Measurements from ENCODE around the gene SRPK1. TPM values are rescaled to one million over a fixed set of nuclear protein-coding genes. Genes with fewer than 3 reads are reported as not detected.

Gene SRPK1
- polyA plus RNA-seq, 1 donor: 50.9 TPM

- H3K9me3 ChIP-seq (ENCODE audit: control insufficient read depth, low read depth, low read length): no peaks in the 10 kb centered on the region
- no peak for DNase-seq
- no peak overlapping the region for H3K4me3 ChIP-seq (ENCODE audit: low read length)
- peaks cover 36% of the 10 kb centered on the region for H3K27me3 ChIP-seq (ENCODE audit: control insufficient read depth, insufficient read depth, low read length)
- WGBS (ENCODE audit: insufficient coverage, low lambda C conversion rate): no CpG with 5 or more reads among the region's 25 CpGs
- H3K4me1 ChIP-seq (ENCODE audit: control insufficient read depth, insufficient read depth, low read length): no peaks in the 10 kb centered on the region
- H3K27ac ChIP-seq (ENCODE audit: low read length): no peak overlapping the region
- no peaks in the 10 kb centered on the region for H3K36me3 ChIP-seq (ENCODE audit: control insufficient read depth, insufficient read depth, low read length)
Observed at GRCh38 chr6:35786810-35787209, 134.1 kb downstream of the SRPK1 start.

- Histone ChIP-seq H3K27ac (ENCODE audit: low read length) (no peak overlapping the region), H3K36me3 (ENCODE audit: control insufficient read depth, insufficient read depth, low read length) (no peaks in the 10 kb centered on the region), H3K4me1 (ENCODE audit: control insufficient read depth, insufficient read depth, low read length) (no peaks in the 10 kb centered on the region), H3K9me3 (ENCODE audit: control insufficient read depth, low read depth, low read length) (no peaks in the 10 kb centered on the region), H3K27me3 (ENCODE audit: control insufficient read depth, insufficient read depth, low read length) (peaks cover 36% of the 10 kb centered on the region), H3K4me3 (ENCODE audit: low read length) (no peak overlapping the region)
- no peak for DNase-seq
- no CpG with 5 or more reads among the region's 2 CpGs for WGBS (ENCODE audit: insufficient coverage, low lambda C conversion rate)
Observed at GRCh38 chr6:35786272-35786671, 134.6 kb downstream of the SRPK1 start.

- Histone ChIP-seq H3K9me3 (ENCODE audit: control insufficient read depth, low read depth, low read length) (no peaks in the 10 kb centered on the region), H3K4me1 (ENCODE audit: control insufficient read depth, insufficient read depth, low read length) (no peaks in the 10 kb centered on the region), H3K27ac (ENCODE audit: low read length) (no peak overlapping the region), H3K27me3 (ENCODE audit: control insufficient read depth, insufficient read depth, low read length) (peaks cover 35% of the 10 kb centered on the region), H3K4me3 (ENCODE audit: low read length) (no peak overlapping the region), H3K36me3 (ENCODE audit: control insufficient read depth, insufficient read depth, low read length) (no peaks in the 10 kb centered on the region)
- no peak for DNase-seq
- no CpG with 5 or more reads among the region's 2 CpGs for WGBS (ENCODE audit: insufficient coverage, low lambda C conversion rate)
Observed at GRCh38 chr6:35784200-35784599, 136.7 kb downstream of the SRPK1 start.

Other genes starting within 250 kb of the SRPK1 start
- gene FKBP5, start 232.2 kb downstream of the SRPK1 start, polyA plus RNA-seq: 9.4 TPM
- gene ARMC12, start 184.1 kb downstream of the SRPK1 start, polyA plus RNA-seq: 0.51 TPM
- not detected for gene CLPSL2, start 144.5 kb downstream of the SRPK1 start, polyA plus RNA-seq
- gene CLPSL1, start 140.1 kb downstream of the SRPK1 start, polyA plus RNA-seq: not detected
- 0.63 TPM for gene CLPS, start 123.8 kb downstream of the SRPK1 start, polyA plus RNA-seq
- 0.33 TPM for gene LHFPL5, start 115.7 kb downstream of the SRPK1 start, polyA plus RNA-seq
- 0.24 TPM for gene SLC26A8, start 103.5 kb upstream of the SRPK1 start, polyA plus RNA-seq
- gene MAPK14, start 106.7 kb upstream of the SRPK1 start, polyA plus RNA-seq: 74.8 TPM
- gene MAPK13, start 209.4 kb upstream of the SRPK1 start, polyA plus RNA-seq: 147 TPM

Data from large intestine (tissue), 3 donors.